Ishikawa (cell line): ENCODE results near the gene MLLT3.

Experiments
- CREB1 ChIP-seq: IDR thresholded peaks from 2 replicates; pipeline ENCODE4 v1.6.1; 2012; ENCODE audit warnings: low read depth
- EP300 ChIP-seq: IDR thresholded peaks from 2 replicates; pipeline ENCODE4 v1.6.1; 2012; ENCODE audit warnings: borderline replicate concordance
- FOXM1 ChIP-seq: IDR thresholded peaks from 2 replicates; pipeline ENCODE4 v1.6.1; 2012; ENCODE audit warnings: low read depth, borderline replicate concordance
- MAX ChIP-seq: IDR thresholded peaks from 2 replicates; pipeline ENCODE4 v1.6.1; 2012
- NFIC ChIP-seq: IDR thresholded peaks from 2 replicates; pipeline ENCODE4 v1.6.1; 2012
- RAD21 ChIP-seq: IDR thresholded peaks from 2 replicates; pipeline ENCODE4 v1.6.1; 2012; ENCODE audit warnings: low read depth
- REST ChIP-seq: IDR thresholded peaks from 2 replicates; pipeline ENCODE4 v1.6.1; 2012; ENCODE audit warnings: low read depth, mild to moderate bottlenecking
- TAF1 ChIP-seq: IDR thresholded peaks from 2 replicates; pipeline ENCODE4 v1.6.1; 2012; ENCODE audit warnings: low read depth, mild to moderate bottlenecking
- TCF12 ChIP-seq: IDR thresholded peaks from 2 replicates; pipeline ENCODE4 v1.6.1; 2012; ENCODE audit warnings: low read depth
- TEAD4 ChIP-seq: IDR thresholded peaks from 2 replicates; pipeline ENCODE4 v1.6.1; 2012
- USF1 ChIP-seq: IDR thresholded peaks from 2 replicates; pipeline ENCODE4 v1.6.1; 2012
- YY1 ChIP-seq: IDR thresholded peaks from 2 replicates; pipeline ENCODE4 v1.6.1; 2012; ENCODE audit warnings: low read depth
- ZBTB7A ChIP-seq: IDR thresholded peaks from 2 replicates; pipeline ENCODE4 v1.6.1; 2012; ENCODE audit warnings: low read depth

- no peak for TF ChIP-seq TAF1
- TF ChIP-seq RAD21, result no peak
- no peak for TF ChIP-seq EP300
- TF ChIP-seq CREB1, result no peak
- no peak for TF ChIP-seq USF1
- TF ChIP-seq YY1, result no peak
- TF ChIP-seq TEAD4, result no peak
- TF ChIP-seq MAX, result no peak
- TF ChIP-seq NFIC, result no peak
- TF ChIP-seq REST, result no peak
- TF ChIP-seq ZBTB7A, result no peak
- no peak for TF ChIP-seq TCF12
- TF ChIP-seq FOXM1, result no peak
Observed at GRCh38 chr9:20462410-20462809, 159.9 kb downstream of the MLLT3 start.
